ENCODE data around the gene UGT1A1.

UGT1A1 gene

GRCh38 chr2:233822101-233822771, 62.2 kb downstream of the UGT1A1 start:
- TF ChIP-seq CTCF (IDR thresholded peaks at IDR 0.05; ENCODE audit: low read depth, low read length, poor library complexity, severe bottlenecking): no peak
- TF ChIP-seq EZH2phosphoT487 (IDR thresholded peaks at IDR 0.05; ENCODE audit: borderline replicate concordance, low read length): no peak

More at GRCh38 chr2:233822101-233822771, 62.2 kb downstream of the UGT1A1 start:
- no peaks in the 10 kb centered on the region for H3F3A ChIP-seq (ENCODE audit: control insufficient read depth, insufficient read depth)
- no peaks in the 10 kb centered on the region for H3K27me3 ChIP-seq (ENCODE audit: control insufficient read depth, low read length)
- H3K27ac ChIP-seq (ENCODE audit: low read depth, low read length): no peak overlapping the region
- no peaks in the 10 kb centered on the region for H3K79me2 ChIP-seq (ENCODE audit: control insufficient read depth, low read length)
- H3K9me2 ChIP-seq (replicated peaks; ENCODE audit: control insufficient read depth, low read length): no peaks in the 10 kb centered on the region
- H3K9me3 ChIP-seq (ENCODE audit: control insufficient read depth, insufficient read depth, low read length): no peaks in the 10 kb centered on the region
- H3K4me2 ChIP-seq (ENCODE audit: low read length): no peak overlapping the region
- H3K4me1 ChIP-seq (ENCODE audit: control insufficient read depth, low read length): no peaks in the 10 kb centered on the region
- H3K4me3 ChIP-seq (ENCODE audit: low read length): no peak overlapping the region
- H4K20me1 ChIP-seq (ENCODE audit: control insufficient read depth, insufficient read depth, low read depth, low read length): no peaks in the 10 kb centered on the region
- no peaks in the 10 kb centered on the region for H3K36me3 ChIP-seq (ENCODE audit: control insufficient read depth, low read length)

Measured in DOHH2 (cell line).